Heart left ventricle (tissue), 16 donors: ENCODE results near the gene ZNF669. TPM values are rescaled to one million over a fixed set of nuclear protein-coding genes. Genes with fewer than 3 reads are reported as not detected.

Source experiments
- ATAC-seq, 4 donors: fragments of 200-7000 bp; cut with Tn5 transposase; one replicate each; pipeline ENCODE4 v1.9.1; 2020 to 2022; ENCODE audit warnings: moderate library complexity in 4 of 4, mild to moderate bottlenecking in 3 of 4, moderate number of reproducible peaks in 1 of 4
- DNase-seq, 5 donors: peaks; one replicate each; pipeline ENCODE4 v3.0.0-alpha.2; 2020
- H3K27ac ChIP-seq, 12 donors: fragments of 200-600 bp; sonication (generic) in 4 of 12; one replicate each; pipeline versions ENCODE4 v1.5.0 to v1.8.0; 2016 to 2022; ENCODE audit warnings: mild to moderate bottlenecking in 2 of 12
- H3K27me3 ChIP-seq, 9 donors: fragments of 200-600 bp; sonication (generic) in 2 of 9; one replicate each; pipeline versions ENCODE4 v1.5.1 to v1.8.0; 2016 to 2022; ENCODE audit warnings: mild to moderate bottlenecking in 3 of 9
- H3K36me3 ChIP-seq, 9 donors: fragments of 200-600 bp; sonication (generic) in 2 of 9; one replicate each; pipeline versions ENCODE4 v1.5.0 to v1.8.0; 2018 to 2022; ENCODE audit warnings: mild to moderate bottlenecking in 2 of 9
- H3K4me1 ChIP-seq, 12 donors: fragments of 200-600 bp; sonication (generic) in 4 of 12; one replicate each; pipeline versions ENCODE4 v1.5.0 to v1.8.0; 2016 to 2022; ENCODE audit warnings: mild to moderate bottlenecking in 3 of 12
- H3K4me3 ChIP-seq, 12 donors: fragments of 200-600 bp; sonication (generic) in 4 of 12; one replicate each; pipeline versions ENCODE4 v1.5.0 to v1.8.0; 2017 to 2022; ENCODE audit warnings: mild to moderate bottlenecking in 9 of 12, moderate library complexity in 4 of 12
- H3K9me3 ChIP-seq, 12 donors: fragments of 200-600 bp; sonication (generic) in 4 of 12; one replicate each; pipeline versions ENCODE4 v1.5.0 to v1.8.0; 2016 to 2022; ENCODE audit warnings: mild to moderate bottlenecking in 1 of 12
- CTCF ChIP-seq, 12 donors: fragments of 200-600 bp; sonication (generic) in 4 of 12; IDR thresholded peaks; one replicate each; pipeline versions ENCODE4 v1.5.0 to v1.8.0; 2018 to 2022; ENCODE audit warnings: antibody characterized with exemption in 12 of 12, mild to moderate bottlenecking in 5 of 12
- POLR2A ChIP-seq, 2 donors: fragments of 450-650 bp; IDR thresholded peaks; one replicate each; pipeline ENCODE4 v1.6.1; 2017; ENCODE audit warnings: antibody characterized with exemption in 2 of 2, mild to moderate bottlenecking in 2 of 2, moderate library complexity in 2 of 2
- WGBS, 4 donors: extraction: QIAGEN DNeasy Blood & Tissue Kit in 2 of 4; methylation state at CpG; one replicate each; pipeline versions ENCODE4 v1.1.5 to v1.1.7; 2013 to 2018; 5-methylcytosine and 5-hydroxymethylcytosine counted together
- intact Hi-C, 10 donors: fragments of 100-400 bp; cut with DNase I; formaldehyde crosslinking; loops; one replicate each; pipeline versions ENCODE4 v1.11.1 to v1.14.2; 2022
- polyA plus RNA-seq, 2 donors: library from polyadenylated mRNA; stranded (reverse); fragments of 200-250 nt; gene quantifications; one replicate each; pipeline ENCODE4 v1.2.3, GENCODE V29; 2013
- total RNA-seq, 9 donors: library from RNA; depleted of rRNA in 2 of 9; stranded (reverse); fragments of >200 nt in 2 of 9; fragmentation: NEBNext Ultra II Directional in 3 of 9; extraction: Animal tissue kit (Norgen Biotek cat#: 25700) in 3 of 9; gene quantifications; one replicate each; pipeline versions ENCODE4 v1.1.0 to v1.2.4, GENCODE V29; 2016 to 2023
- donor health status: ischemic (EF 13 %, LVEDD 7.1; RV severe dilation, severe dysfunction).
- donor health status: healthy with polysubstance abuse.
- donor health status: DM: no; HTN: yes; CAD: no.
- donor health status: DM: no; HTN: no; CAD: no.
- donor health status: ischemic (EF 25% LVEDD 6.9; RV normal size, moderate dysfunction).
- donor health status: ischemic (EF 25% LVEDD 5.7; RV mildly dilated, moderate dysfunction).
- donor health status: healthy.
- donor health status: DM: yes; HTN: yes; CAD: no.
- donor health status: ischemic (EF 35%, LVEDD 5.7; RV mildly dilated, moderate dysfunction).
- donor health status: nonischemic (EF 11% LVEDD 7.7; RV severe dilation, severe dysfunction).
- donor health status: DM: yes; HTN: yes; CAD: no.
- donor health status: PGD.
- donor health status: ischemic (EF 29% LVEDD 5.4; RV normal size, mild dysfunction).
- donor health status: nonischemic (EF 23%, LVEDD 6.1; RV moderate dilation, normal function).

Gene ZNF669
- total and polyA plus RNA-seq, 11 donors: 1.5 to 5.4 (median 3.2) TPM

- H3K4me1 ChIP-seq: peaks cover 0 to 24% (median 10%) of the 10 kb centered on the region in 12 donors
- H3K27me3 ChIP-seq: peaks cover 0 to 15% (median 0%) of the 10 kb centered on the region in 9 donors
- ATAC-seq (no peak), DNase-seq (no peak)
- H3K36me3 ChIP-seq: no peaks in the 10 kb centered on the region
- H3K4me3 ChIP-seq: no peak overlapping the region
- 69 to 95% (median 90%) methylated on average over 7 to 12 of the region's 12 CpGs for WGBS, 4 donors
- intact Hi-C loops: no loop called here
- no peak overlapping the region for H3K27ac ChIP-seq
- no peaks in the 10 kb centered on the region for H3K9me3 ChIP-seq
- TF ChIP-seq CTCF (IDR thresholded peaks at IDR 0.05) (no peak), POLR2A (IDR thresholded peaks at IDR 0.05) (no peak)
These were observed 11.4 kb upstream of the ZNF669 start for GRCh38 chr1:247115545-247115944.

- Histone ChIP-seq H3K4me1 (peaks cover 0 to 26% (median 11%) of the 10 kb centered on the region in 12 donors), H3K9me3 (no peaks in the 10 kb centered on the region), H3K4me3 (no peak overlapping the region), H3K36me3 (no peaks in the 10 kb centered on the region), H3K27me3 (peaks cover 0 to 16% (median 0%) of the 10 kb centered on the region in 9 donors), H3K27ac (no peak overlapping the region)
- intact Hi-C loops: no loop called here
- 60 to 78% (median 74%) methylated on average over 7 of the region's 7 CpGs for WGBS, 4 donors
- no peak for DNase-seq
- no peak for TF ChIP-seq POLR2A (IDR thresholded peaks at IDR 0.05)
- TF ChIP-seq CTCF (IDR thresholded peaks at IDR 0.05): no peak
- no peak for ATAC-seq
These were observed 11.0 kb upstream of the ZNF669 start for GRCh38 chr1:247115141-247115510.

- intact Hi-C loops: loop anchor here in 2 of 10 donors (5.0 kb wide), 2 partner anchors 98 to 218 kb away; partner anchors contain the start of gene ZNF496 (in 1 of the 2)
- WGBS, 4 donors: 94 to 96% (median 96%) methylated on average over 8 to 13 of the region's 13 CpGs
- Histone ChIP-seq H3K4me1 (peaks cover 0 to 26% (median 11%) of the 10 kb centered on the region in 12 donors), H3K27ac (no peak overlapping the region), H3K36me3 (no peaks in the 10 kb centered on the region), H3K9me3 (no peaks in the 10 kb centered on the region), H3K4me3 (no peak overlapping the region), H3K27me3 (peaks cover 0 to 16% (median 0%) of the 10 kb centered on the region in 9 donors)
- DNase-seq (no peak), ATAC-seq (no peak)
- TF ChIP-seq POLR2A (IDR thresholded peaks at IDR 0.05) (no peak), CTCF (IDR thresholded peaks at IDR 0.05) (no peak)
These were observed 10.4 kb upstream of the ZNF669 start for GRCh38 chr1:247114351-247115140.

GRCh38 chr1:247113733-247114271, 9.6 kb upstream of the ZNF669 start:
- intact Hi-C loops: loop anchor here in 2 of 10 donors (5.0 kb wide), 2 partner anchors 98 to 218 kb away; partner anchors contain the start of gene ZNF496 (in 1 of the 2)
- Histone ChIP-seq H3K4me1 (peaks cover 0 to 26% (median 11%) of the 10 kb centered on the region in 12 donors), H3K4me3 (no peak overlapping the region), H3K27me3 (peaks cover 0 to 16% (median 0%) of the 10 kb centered on the region in 9 donors), H3K36me3 (no peaks in the 10 kb centered on the region), H3K9me3 (no peaks in the 10 kb centered on the region), H3K27ac (no peak overlapping the region)
- DNase-seq (no peak), ATAC-seq (no peak)
- TF ChIP-seq POLR2A (IDR thresholded peaks at IDR 0.05) (no peak), CTCF (IDR thresholded peaks at IDR 0.05) (no peak)
- 91 to 100% (median 96%) methylated on average over 4 to 5 of the region's 5 CpGs for WGBS, 4 donors
